Adipose tissue (tissue), 3 donors: ENCODE data around the gene PLCL2. TPM values are rescaled to one million over a fixed set of nuclear protein-coding genes. Genes with fewer than 3 reads are reported as not detected.

ENCODE experiments used
- H3K27ac ChIP-seq: one replicate; pipeline ENCODE4 v1.5.1; 2013; ENCODE audit warnings: low read depth, low read length
- WGBS, 3 donors: extraction: QIAGEN DNeasy Blood & Tissue Kit; methylation state at CpG; one replicate each; pipeline ENCODE4 v1.1.7; 2013; 5-methylcytosine and 5-hydroxymethylcytosine counted together
- polyA plus RNA-seq, 3 donors: library from polyadenylated mRNA; stranded (reverse); fragments of 200-250 nt; gene quantifications; one replicate each; pipeline ENCODE4 v1.2.3, GENCODE V29; 2013
- donor health status: healthy with polysubstance abuse.
- donor health status: Bipolar disorder and iron deficiency.
- donor health status: healthy.

Gene PLCL2
- polyA plus RNA-seq, 3 donors: 3.3 to 7.2 (median 6.4) TPM

DNA sequence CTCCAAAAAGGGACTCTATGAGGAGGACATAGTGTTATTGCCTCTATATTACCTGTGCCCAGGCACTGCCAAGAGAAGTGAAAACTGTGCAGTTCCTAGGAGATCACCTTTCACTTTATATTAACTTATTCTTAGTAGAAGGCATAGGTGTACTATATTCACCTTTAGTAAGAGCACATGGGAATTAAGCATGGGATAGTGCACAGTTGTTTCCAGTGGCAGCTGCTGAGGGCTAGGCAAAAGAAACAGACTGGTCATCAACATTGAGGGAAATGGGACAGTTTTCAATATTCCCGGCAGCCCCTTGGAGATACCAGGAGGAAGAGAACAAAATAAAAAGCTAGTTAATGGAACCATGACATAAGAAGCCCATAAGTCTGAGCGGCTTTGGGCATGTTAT, 100.9 kb downstream of the PLCL2 start:
- no peak overlapping the region for H3K27ac ChIP-seq
- 77 to 99% (median 98%) methylated on average over 2 of the region's 2 CpGs for WGBS, 3 donors

- WGBS, 3 donors: 32 to 89% (median 84%) methylated on average over 4 of the region's 4 CpGs
Observed at GRCh38 chr3:16987141-16987540, 102.4 kb downstream of the PLCL2 start.

DNA sequence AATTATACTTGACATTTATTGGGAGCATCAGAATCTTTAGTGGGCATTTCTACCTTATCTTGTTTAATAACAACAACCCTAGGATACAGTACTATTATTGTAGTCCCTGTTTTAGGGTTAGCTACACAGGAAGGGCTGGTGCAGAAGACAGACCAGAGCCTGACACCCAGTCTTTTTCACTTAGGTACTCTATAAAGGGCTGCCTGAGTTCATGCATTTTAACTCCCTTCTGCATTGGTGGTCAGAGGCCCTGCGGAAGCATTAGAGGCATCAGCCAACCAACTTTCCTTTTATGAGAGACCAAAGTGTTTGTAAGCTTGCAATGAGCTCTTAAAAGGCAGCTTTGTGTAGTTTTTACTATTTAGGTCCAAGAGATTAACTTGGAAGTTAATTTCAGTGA, 105.4 kb downstream of the PLCL2 start:
- WGBS, 3 donors: 85 to 100% (median 93%) methylated on average over 1 of the region's 1 CpG
- no peak overlapping the region for H3K27ac ChIP-seq

More at GRCh38 chr3:16987141-16987540, 102.4 kb downstream of the PLCL2 start:
- H3K27ac ChIP-seq: no peak overlapping the region

DNA sequence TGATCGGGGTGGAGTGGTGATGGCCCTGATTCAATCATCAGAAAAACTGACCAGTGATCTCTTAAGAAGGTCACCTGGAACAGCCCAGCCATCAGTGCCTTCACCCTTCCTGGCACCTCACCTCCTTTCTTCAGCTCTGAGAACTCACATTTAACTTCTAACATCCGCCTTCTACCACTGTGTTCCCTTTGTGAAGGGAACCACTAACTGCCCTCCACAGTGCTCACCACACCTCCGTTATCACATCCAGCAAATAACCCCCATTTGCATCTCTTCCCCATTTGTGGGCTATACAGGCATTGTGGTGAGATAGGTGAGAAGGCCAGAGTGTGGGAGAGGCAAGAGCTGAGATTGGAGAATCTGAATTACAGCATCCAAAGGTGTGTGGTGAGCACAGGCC, 107.4 kb downstream of the PLCL2 start:
- WGBS, 3 donors: 89 to 100% (median 100%) methylated on average over 3 of the region's 3 CpGs
- no peak overlapping the region for H3K27ac ChIP-seq

DNA sequence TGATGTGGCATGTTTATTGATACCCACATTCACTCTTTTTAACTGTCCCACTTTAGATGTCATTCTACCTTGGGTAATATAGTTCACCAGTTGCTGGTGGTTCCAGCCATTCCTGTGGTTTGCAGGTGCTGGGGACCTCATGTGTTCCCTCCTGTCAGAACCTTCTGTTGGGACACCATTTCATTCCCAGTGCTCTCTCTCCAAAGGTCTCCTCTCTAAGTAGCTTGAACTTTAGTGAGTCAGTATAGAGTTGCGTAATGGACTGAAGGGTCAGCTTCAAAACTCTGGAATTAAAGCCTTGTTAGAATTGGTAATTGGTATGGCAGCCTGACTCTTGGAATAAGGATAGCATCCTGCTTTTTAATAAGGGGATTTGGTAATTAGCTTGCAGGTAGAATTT, 108.5 kb downstream of the PLCL2 start:
- no peak overlapping the region for H3K27ac ChIP-seq
- 62 to 100% (median 98%) methylated on average over 1 of the region's 1 CpG for WGBS, 3 donors

DNA sequence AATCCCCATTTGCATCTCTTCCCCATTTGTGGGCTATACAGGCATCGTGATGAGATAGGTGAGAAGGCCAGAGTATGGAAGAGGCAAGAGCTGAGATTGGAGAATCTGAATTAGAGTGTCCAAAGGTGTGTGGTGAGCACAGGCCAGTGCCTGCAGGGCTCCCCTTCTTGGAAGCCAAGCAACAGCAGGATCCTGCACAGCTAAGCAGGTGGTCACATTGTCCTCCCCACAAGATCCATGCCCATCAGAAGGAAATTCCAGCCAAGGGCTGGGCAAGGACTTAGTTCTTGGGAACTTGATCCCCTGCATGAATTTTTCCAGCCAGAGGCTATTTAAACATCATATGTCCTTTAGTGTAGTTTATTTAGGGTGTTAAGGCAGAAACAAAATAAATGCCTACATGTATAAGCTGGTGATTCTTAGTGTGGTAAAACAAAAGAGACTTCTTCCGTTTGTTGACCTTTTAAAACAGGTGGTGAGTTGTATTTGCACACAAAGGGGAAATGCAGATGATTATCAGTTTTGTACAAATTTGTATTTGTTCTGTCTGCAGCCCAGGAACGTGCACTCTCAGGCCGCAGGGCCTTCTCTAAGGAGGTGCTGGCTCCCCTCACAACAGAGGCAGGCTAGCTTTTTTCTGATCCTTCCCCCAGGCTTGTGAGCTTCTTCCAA, 110.2 kb downstream of the PLCL2 start:
- no peak overlapping the region for H3K27ac ChIP-seq
- 29 to 55% (median 49%) methylated on average over 4 of the region's 4 CpGs for WGBS, 3 donors

- no peak overlapping the region for H3K27ac ChIP-seq
- 61 to 82% (median 76%) methylated on average over 3 of the region's 3 CpGs for whole genome bisulfite sequencing, 3 donors
Observed at GRCh38 chr3:16995601-16996000, 110.8 kb downstream of the PLCL2 start.

- 66 to 84% (median 68%) methylated on average over 3 of the region's 3 CpGs for WGBS, 3 donors
Observed at GRCh38 chr3:16998236-16998923, 113.6 kb downstream of the PLCL2 start.

DNA sequence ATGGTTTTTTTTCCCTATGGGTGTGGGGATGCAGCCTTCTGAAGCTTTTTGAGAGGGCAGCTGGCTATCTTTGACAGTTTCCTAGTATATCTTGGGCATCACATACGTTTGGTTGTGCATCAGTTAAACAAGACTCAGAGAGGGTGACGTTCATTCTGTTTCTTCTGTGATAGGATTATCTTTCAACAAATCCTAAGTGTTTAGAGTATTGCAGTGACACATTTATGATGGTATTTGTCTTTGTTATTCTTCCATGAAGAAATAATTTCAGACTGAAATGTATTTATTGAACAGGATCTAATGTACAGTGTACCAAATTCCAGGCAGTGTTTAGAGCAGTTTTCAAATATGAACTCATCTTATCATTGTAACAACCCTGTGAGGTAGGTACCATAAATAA, 114.4 kb downstream of the PLCL2 start:
- H3K27ac ChIP-seq: no peak overlapping the region
- WGBS, 3 donors: 48 to 82% (median 80%) methylated on average over 2 of the region's 2 CpGs

More at GRCh38 chr3:16998236-16998923, 113.6 kb downstream of the PLCL2 start:
- no peak overlapping the region for H3K27ac ChIP-seq

DNA sequence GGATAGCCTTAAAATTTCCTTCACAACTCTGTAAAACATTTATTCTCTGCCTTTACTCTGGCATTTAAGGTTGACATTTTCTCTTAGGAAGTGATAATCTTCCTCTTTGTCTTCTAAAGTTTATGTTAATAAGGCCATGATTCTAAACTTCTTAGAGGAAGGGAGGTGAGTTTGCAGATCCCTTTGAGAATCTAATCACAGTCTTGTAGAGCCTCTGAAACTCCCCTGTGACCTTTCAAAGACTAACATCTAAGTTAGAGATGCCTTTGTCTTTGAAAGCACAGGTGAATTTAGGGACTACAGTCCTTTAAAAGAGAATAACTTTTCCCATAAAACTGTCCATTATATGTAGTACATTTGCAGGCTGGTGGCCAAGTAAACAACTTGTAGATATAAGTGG, 115.1 kb downstream of the PLCL2 start:
- no peak overlapping the region for H3K27ac ChIP-seq

- no peak overlapping the region for H3K27ac ChIP-seq
Observed at GRCh38 chr3:17003457-17003856, 118.7 kb downstream of the PLCL2 start.

- no peak overlapping the region for H3K27ac ChIP-seq
- 45 to 60% (median 50%) methylated on average over 2 of the region's 2 CpGs for WGBS, 3 donors
Observed at GRCh38 chr3:17006132-17006852, 121.5 kb downstream of the PLCL2 start.

DNA sequence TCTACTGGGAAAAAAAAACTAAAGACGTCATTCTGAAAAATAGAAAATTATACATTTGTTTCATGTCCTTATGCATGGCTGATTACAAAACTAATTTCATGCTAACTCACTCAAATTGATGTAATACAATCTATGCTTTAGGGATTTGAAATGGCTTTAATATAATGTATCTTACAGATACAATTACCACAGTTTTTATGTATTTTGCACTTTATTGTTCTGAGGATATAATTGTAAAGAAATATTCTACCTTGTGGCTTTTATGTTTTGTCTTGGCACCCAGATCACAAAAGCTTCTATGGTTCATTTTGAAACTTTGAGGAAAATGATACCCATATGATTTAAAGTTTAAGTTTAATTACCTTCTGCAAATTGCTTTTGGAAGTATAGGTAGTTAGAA, 122.5 kb downstream of the PLCL2 start:
- no peak overlapping the region for H3K27ac ChIP-seq
- 85 to 91% (median 90%) methylated on average over 1 of the region's 1 CpG for WGBS, 3 donors

- WGBS, 3 donors: 83 to 90% (median 89%) methylated on average over 5 of the region's 5 CpGs
- no peak overlapping the region for H3K27ac ChIP-seq
Observed at GRCh38 chr3:17009826-17010225, 125.1 kb downstream of the PLCL2 start.

- 50 to 97% (median 94%) methylated on average over 10 of the region's 10 CpGs for WGBS, 3 donors
- no peak overlapping the region for H3K27ac ChIP-seq
Observed at GRCh38 chr3:17011728-17012338, 127.1 kb downstream of the PLCL2 start.

- 57 to 93% (median 91%) methylated on average over 2 of the region's 2 CpGs for WGBS, 3 donors
- no peak overlapping the region for H3K27ac ChIP-seq
Observed at GRCh38 chr3:17013050-17013449, 128.3 kb downstream of the PLCL2 start.

DNA sequence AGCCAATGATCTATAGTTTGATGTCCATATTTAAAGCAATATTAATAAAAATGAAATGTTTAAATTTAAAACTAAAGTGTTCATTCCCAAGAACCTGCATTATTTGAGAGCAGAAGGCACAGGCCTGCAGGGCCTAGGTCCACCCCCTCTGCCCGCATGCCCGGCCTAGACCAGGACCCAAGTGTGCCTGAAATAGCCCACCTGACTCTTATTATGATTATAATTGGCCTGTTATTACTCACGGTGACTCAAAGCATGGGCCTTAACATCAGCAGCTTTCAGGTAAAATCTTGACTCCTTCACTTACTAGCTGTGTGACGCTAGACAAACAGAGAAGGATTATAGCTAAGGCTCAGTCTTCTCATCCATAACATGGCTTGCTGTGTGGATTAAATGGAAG, 128.8 kb downstream of the PLCL2 start:
- 75 to 96% (median 92%) methylated on average over 4 of the region's 4 CpGs for WGBS, 3 donors
- H3K27ac ChIP-seq: no peak overlapping the region

GRCh38 chr3:17014284-17014683, 129.5 kb downstream of the PLCL2 start:
- H3K27ac ChIP-seq: no peak overlapping the region
- whole genome bisulfite sequencing, 3 donors: 45 to 96% (median 93%) methylated on average over 2 of the region's 2 CpGs

DNA sequence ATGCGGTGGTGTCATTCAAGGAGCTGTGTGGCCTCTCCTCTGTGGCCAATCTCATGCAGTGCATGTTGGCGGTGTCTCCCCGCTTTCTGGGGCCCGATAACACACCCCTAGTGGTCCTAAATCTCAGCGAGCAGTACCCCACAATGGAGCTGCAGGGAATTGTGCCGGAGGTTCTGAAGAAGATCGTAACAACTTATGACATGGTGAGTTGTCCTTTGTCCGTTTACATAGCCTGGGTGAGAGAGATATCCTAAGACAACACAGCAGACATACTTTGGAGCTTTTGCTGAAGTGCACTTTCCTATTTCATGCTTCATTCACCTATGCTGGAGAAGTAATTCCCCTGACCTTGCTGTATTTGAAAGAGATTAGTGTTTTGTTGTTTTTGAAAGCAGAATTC, 130.0 kb downstream of the PLCL2 start:
- 36 to 96% (median 86%) methylated on average over 8 of the region's 8 CpGs for WGBS, 3 donors
- H3K27ac ChIP-seq: no peak overlapping the region
